CD8-positive, alpha-beta memory T cell (primary cell): Measurements from ENCODE around the gene TCAP. TPM values are rescaled to one million over a fixed set of nuclear protein-coding genes. Genes with fewer than 3 reads are reported as not detected.

Source experiments
- CTCF ChIA-PET: fragments of 350-600 bp; sonication (Branson Sonifier 250); formaldehyde crosslinking; loops from one replicate; lab custom pipeline; 2021; ENCODE audit warnings: antibody characterized with exemption; lab: Charles Lee
- POLR2A ChIA-PET: fragments of 350-600 bp; sonication (Branson Sonifier 250); formaldehyde crosslinking; loops from one replicate; lab custom pipeline; 2021; ENCODE audit warnings: antibody characterized with exemption; lab: Charles Lee
- DNase-seq, 5 donors: peaks; one replicate each; pipeline versions ENCODE4 v3.0.0 to v3.0.0-alpha.2; 2020 to 2022; ENCODE audit warnings: mixed read lengths in 1 of 5
- H3K27ac ChIP-seq: one replicate; pipeline ENCODE4 v1.7.0; 2013; ENCODE audit warnings: low read depth, mild to moderate bottlenecking, low read length, moderate library complexity
- H3K27me3 ChIP-seq: 2 replicates; pipeline ENCODE4 v1.7.0; 2013; ENCODE audit warnings: low read length, mild to moderate bottlenecking; ENCODE audit not compliant: insufficient read depth, poor library complexity, severe bottlenecking
- H3K36me3 ChIP-seq: 2 replicates; pipeline ENCODE4 v1.7.0; 2013; ENCODE audit warnings: mild to moderate bottlenecking, low read length, moderate library complexity; ENCODE audit not compliant: insufficient read depth
- H3K4me1 ChIP-seq: 2 replicates; pipeline ENCODE4 v1.7.0; 2013; ENCODE audit warnings: mild to moderate bottlenecking, low read length, moderate library complexity; ENCODE audit not compliant: insufficient read depth
- H3K4me3 ChIP-seq: 2 replicates; pipeline ENCODE4 v1.7.0; 2013; ENCODE audit warnings: mild to moderate bottlenecking, low read length
- H3K9me3 ChIP-seq: 2 replicates; pipeline ENCODE4 v1.7.0; 2013; ENCODE audit warnings: mild to moderate bottlenecking, low read length
- H3K27ac Mint-ChIP-seq, 8 donors: one replicate each; pipeline ENCODE4 v1.8.0; 2020 to 2021; ENCODE audit warnings: mixed read lengths in 8 of 8, mild to moderate bottlenecking in 6 of 8, inconsistent platforms in 3 of 8, moderate library complexity in 3 of 8
- H3K27me3 Mint-ChIP-seq, 2 donors: one replicate each; pipeline ENCODE4 v1.8.0; 2020 to 2021; ENCODE audit warnings: mixed read lengths in 2 of 2, mild to moderate bottlenecking in 1 of 2, moderate library complexity in 1 of 2
- H3K36me3 Mint-ChIP-seq, 3 donors: one replicate each; pipeline ENCODE4 v1.8.0; 2020 to 2021; ENCODE audit warnings: mixed read lengths in 3 of 3, inconsistent platforms in 1 of 3, mild to moderate bottlenecking in 1 of 3
- H3K4me1 Mint-ChIP-seq, 3 donors: one replicate each; pipeline ENCODE4 v1.8.0; 2020 to 2021; ENCODE audit warnings: mixed read lengths in 3 of 3, inconsistent platforms in 1 of 3, mild to moderate bottlenecking in 1 of 3
- H3K4me3 Mint-ChIP-seq, 7 donors: one replicate each; pipeline ENCODE4 v1.8.0; 2020 to 2021; ENCODE audit warnings: mixed read lengths in 7 of 7, mild to moderate bottlenecking in 6 of 7, moderate library complexity in 4 of 7, inconsistent platforms in 2 of 7
- H3K9me3 Mint-ChIP-seq, 5 donors: one replicate each; pipeline ENCODE4 v1.8.0; 2020 to 2022; ENCODE audit warnings: mixed read lengths in 5 of 5, mild to moderate bottlenecking in 3 of 5, moderate library complexity in 2 of 5, inconsistent platforms in 1 of 5
- polyA plus RNA-seq: library from polyadenylated mRNA; unstranded; fragments of 300-500 nt; fragmentation: Illumina TruSeq; gene quantifications from one replicate; pipeline ENCODE4 v1.2.3, GENCODE V29; 2021
- total RNA-seq, 2 experiments: library from RNA; stranded (reverse); gene quantifications; one replicate each; pipeline ENCODE4 v1.2.3, GENCODE V29; 2021

The TCAP gene
- total and polyA plus RNA-seq, 3 experiments from 2014 or later, result 0.97 to 1.6 TPM; not detected in 1

GRCh38 chr17:39661744-39662541, 3.2 kb upstream of the TCAP start:
- H3K4me3 ChIP-seq, result no peak overlapping the region
- no peaks in the 10 kb centered on the region for H3K27me3 ChIP-seq
- peaks cover 21% of the 10 kb centered on the region for H3K36me3 ChIP-seq
- no peak for DNase-seq
- peaks cover 0 to 53% (median 4%) of the 10 kb centered on the region in 3 donors for H3K36me3 Mint-ChIP-seq
- no peak overlapping the region for H3K4me3 Mint-ChIP-seq
- peaks cover 16% of the 10 kb centered on the region for H3K4me1 ChIP-seq
- H3K27me3 Mint-ChIP-seq, result peaks cover 2 to 9% of the 10 kb centered on the region in 2 donors
- peak overlapping the region in 2 of 8 donors; percentile 17 to 37 for H3K27ac Mint-ChIP-seq
- ChIA-PET CTCF (no interaction called here), POLR2A (no interaction called here)
- H3K4me1 Mint-ChIP-seq, result peaks cover 0 to 1% (median 0%) of the 10 kb centered on the region in 3 donors
- no peaks in the 10 kb centered on the region for H3K9me3 Mint-ChIP-seq
- no peak overlapping the region for H3K27ac ChIP-seq
- H3K9me3 ChIP-seq, result no peaks in the 10 kb centered on the region

- H3K27ac Mint-ChIP-seq, result peak overlapping the region in 1 of 8 donors; percentile 75
- Histone ChIP-seq H3K36me3 (peaks cover 21% of the 10 kb centered on the region), H3K4me1 (peaks cover 16% of the 10 kb centered on the region)
Observed at GRCh38 chr17:39662551-39663339, 2.4 kb upstream of the TCAP start.

GRCh38 chr17:39663340-39663687, 1.8 kb upstream of the TCAP start:
- Mint-ChIP-seq H3K9me3 (no peaks in the 10 kb centered on the region), H3K27me3 (peaks cover 1 to 10% of the 10 kb centered on the region in 2 donors), H3K36me3 (peaks cover 0 to 45% (median 4%) of the 10 kb centered on the region in 3 donors), H3K4me3 (no peak overlapping the region), H3K27ac (peak overlapping the region in 2 of 8 donors; percentile 26 to 75), H3K4me1 (peaks cover 0 to 11% (median under 1%) of the 10 kb centered on the region in 3 donors)
- Histone ChIP-seq H3K4me1 (peaks cover 12% of the 10 kb centered on the region), H3K27ac (no peak overlapping the region), H3K36me3 (peaks cover 21% of the 10 kb centered on the region), H3K9me3 (no peaks in the 10 kb centered on the region), H3K4me3 (no peak overlapping the region), H3K27me3 (no peaks in the 10 kb centered on the region)
- DNase-seq, result no peak
- ChIA-PET CTCF (interaction anchor here (1.6 to 9.1 kb wide), 2 partner anchors 9 to 41 kb away, joined by 9 to 54 read pairs; no protein-coding TSS in a partner anchor), POLR2A (no interaction called here)

More at GRCh38 chr17:39662551-39663339, 2.4 kb upstream of the TCAP start:
- H3K9me3 ChIP-seq, result no peaks in the 10 kb centered on the region
- POLR2A ChIA-PET, result no interaction called here
- Mint-ChIP-seq H3K9me3 (no peaks in the 10 kb centered on the region), H3K4me3 (no peak overlapping the region), H3K4me1 (peaks cover 0 to 6% (median 0%) of the 10 kb centered on the region in 3 donors), H3K27me3 (peaks cover 1 to 10% of the 10 kb centered on the region in 2 donors), H3K36me3 (peaks cover 0 to 49% (median 4%) of the 10 kb centered on the region in 3 donors)
- CTCF ChIA-PET, result interaction anchor here (9.1 kb wide), 1 partner anchor 41 kb away, joined by 54 read pairs; no protein-coding TSS in a partner anchor
- no peak overlapping the region for H3K27ac ChIP-seq
- H3K4me3 ChIP-seq, result no peak overlapping the region
- no peaks in the 10 kb centered on the region for H3K27me3 ChIP-seq
- DNase-seq, result no peak

- ChIA-PET POLR2A (no interaction called here), CTCF (interaction anchor here (1.1 to 9.1 kb wide), 3 partner anchors 10 to 42 kb away, joined by 3 to 54 read pairs (median 9); no protein-coding TSS in a partner anchor)
- Mint-ChIP-seq H3K27ac (peak overlapping the region in 4 of 8 donors; percentile 23 to 71 (median 26)), H3K9me3 (no peaks in the 10 kb centered on the region), H3K36me3 (peaks cover 0 to 38% (median 4%) of the 10 kb centered on the region in 3 donors), H3K4me1 (peaks cover 4 to 16% (median 6%) of the 10 kb centered on the region in 3 donors), H3K27me3 (peaks cover 3 to 15% of the 10 kb centered on the region in 2 donors), H3K4me3 (peak overlapping the region in 1 of 7 donors; percentile 44)
- peaks cover 11% of the 10 kb centered on the region for H3K4me1 ChIP-seq
- DNase-seq, result no peak
- H3K27ac ChIP-seq, result no peak overlapping the region
- H3K36me3 ChIP-seq, result peaks cover 21% of the 10 kb centered on the region
- no peak overlapping the region for H3K4me3 ChIP-seq
- no peaks in the 10 kb centered on the region for H3K9me3 ChIP-seq
- no peaks in the 10 kb centered on the region for H3K27me3 ChIP-seq
Observed at GRCh38 chr17:39663688-39664580, 1.2 kb upstream of the TCAP start.

GRCh38 chr17:39665642-39666224, 584 bp downstream of the TCAP start:
- POLR2A ChIA-PET, result interaction anchor here (0.6 kb wide), 1 partner anchor 64 kb away, joined by 3 read pairs; no protein-coding TSS in a partner anchor
- DNase-seq, result no peak

GRCh38 chr17:39666231-39666600, 1.1 kb downstream of the TCAP start:
- H3K9me3 ChIP-seq, result no peaks in the 10 kb centered on the region
- H3K27me3 Mint-ChIP-seq, result peaks cover 3 to 25% of the 10 kb centered on the region in 2 donors
- POLR2A ChIA-PET, result interaction anchor here (0.6 kb wide), 1 partner anchor 65 kb away, joined by 3 read pairs; no protein-coding TSS in a partner anchor
- no peak overlapping the region for H3K27ac ChIP-seq
- no peaks in the 10 kb centered on the region for H3K27me3 ChIP-seq
- peaks cover 6% of the 10 kb centered on the region for H3K36me3 ChIP-seq
- DNase-seq, result no peak
- no peaks in the 10 kb centered on the region for H3K9me3 Mint-ChIP-seq
- H3K4me1 Mint-ChIP-seq, result peaks cover 4 to 16% (median 6%) of the 10 kb centered on the region in 3 donors
- CTCF ChIA-PET, result interaction anchor here (0.9 to 9.1 kb wide), 6 partner anchors 11 to 314 kb away, joined by 3 to 60 read pairs (median 4); partner anchors contain the start of gene PSMD3
- no peak overlapping the region for H3K4me3 ChIP-seq
- H3K4me1 ChIP-seq, result peaks cover 6% of the 10 kb centered on the region
- peak overlapping the region in 1 of 7 donors; percentile 28 for H3K4me3 Mint-ChIP-seq
- peaks cover 0 to 18% (median 2%) of the 10 kb centered on the region in 3 donors for H3K36me3 Mint-ChIP-seq
- peak overlapping the region in 1 of 8 donors; percentile 72 for H3K27ac Mint-ChIP-seq

More at GRCh38 chr17:39665642-39666224, 584 bp downstream of the TCAP start:
- H3K36me3 Mint-ChIP-seq, result peaks cover 0 to 23% (median 4%) of the 10 kb centered on the region in 3 donors
- Histone ChIP-seq H3K9me3 (no peaks in the 10 kb centered on the region), H3K27ac (no peak overlapping the region), H3K27me3 (no peaks in the 10 kb centered on the region), H3K4me1 (peaks cover 6% of the 10 kb centered on the region), H3K4me3 (no peak overlapping the region), H3K36me3 (peaks cover 11% of the 10 kb centered on the region)
- peak overlapping the region in 1 of 7 donors; percentile 23 for H3K4me3 Mint-ChIP-seq
- no peaks in the 10 kb centered on the region for H3K9me3 Mint-ChIP-seq
- peaks cover 3 to 23% of the 10 kb centered on the region in 2 donors for H3K27me3 Mint-ChIP-seq
- peaks cover 4 to 16% (median 6%) of the 10 kb centered on the region in 3 donors for H3K4me1 Mint-ChIP-seq
- CTCF ChIA-PET, result interaction anchor here (0.9 to 9.1 kb wide), 5 partner anchors 11 to 315 kb away, joined by 3 to 60 read pairs (median 4); partner anchors contain the start of gene PSMD3
- H3K27ac Mint-ChIP-seq, result peak overlapping the region in 1 of 8 donors; percentile 33
